Astrocyte (in vitro differentiated cells and primary cell): ENCODE data around the gene TSC22D1. TPM values are rescaled to one million over a fixed set of nuclear protein-coding genes. Genes with fewer than 3 reads are reported as not detected.

Experiments
- DNase-seq: peaks from one replicate; pipeline ENCODE4 v3.0.0-alpha.2; 2010; ENCODE audit warnings: low read depth
- FAIRE-seq: peaks from 2 replicates; lab custom pipeline; 2011; peaks lifted over from hg19 to GRCh38; lab: Jason Lieb, UNC
- H2AFZ ChIP-seq: 2 replicates; pipeline ENCODE4 v1.6.0; 2012; ENCODE audit warnings: low read depth, low read length, inconsistent platforms
- H3K27ac ChIP-seq: 2 replicates; pipeline ENCODE4 v1.5.1; 2011; ENCODE audit warnings: low read depth, low read length, inconsistent platforms
- H3K27me3 ChIP-seq: 2 replicates; pipeline ENCODE4 v1.6.0; 2011; ENCODE audit warnings: low read length, inconsistent platforms; ENCODE audit not compliant: insufficient read depth
- H3K36me3 ChIP-seq: 2 replicates; pipeline ENCODE4 v1.5.1; 2011; ENCODE audit warnings: low read length, inconsistent platforms; ENCODE audit not compliant: insufficient read depth
- H3K4me1 ChIP-seq: 2 replicates; pipeline ENCODE4 v1.5.1; 2011; ENCODE audit warnings: low read length, inconsistent platforms; ENCODE audit not compliant: insufficient read depth
- H3K4me2 ChIP-seq: 2 replicates; pipeline ENCODE4 v1.6.0; 2012; ENCODE audit warnings: low read length, inconsistent platforms
- H3K4me3 ChIP-seq: 2 replicates; pipeline ENCODE4 v1.5.1; 2011; ENCODE audit warnings: low read depth, mild to moderate bottlenecking, low read length, inconsistent platforms; ENCODE audit not compliant: insufficient read depth
- H3K79me2 ChIP-seq: 2 replicates; pipeline ENCODE4 v1.6.0; 2012; ENCODE audit warnings: mild to moderate bottlenecking, low read length, inconsistent platforms; ENCODE audit not compliant: insufficient read depth
- H3K9ac ChIP-seq: 2 replicates; pipeline ENCODE4 v1.6.0; 2012; ENCODE audit warnings: mild to moderate bottlenecking, low read length, inconsistent platforms
- H3K9me3 ChIP-seq: 2 replicates; pipeline ENCODE4 v1.5.1; 2012; ENCODE audit warnings: low read depth, mild to moderate bottlenecking, low read length, inconsistent platforms; ENCODE audit not compliant: insufficient read depth
- H4K20me1 ChIP-seq: 2 replicates; pipeline ENCODE4 v1.6.0; 2012; ENCODE audit warnings: low read length, inconsistent platforms; ENCODE audit not compliant: insufficient read depth
- H3K27ac Mint-ChIP-seq: one replicate; pipeline ENCODE4 v1.8.0; 2021; ENCODE audit warnings: mild to moderate bottlenecking, mixed read lengths; ENCODE audit not compliant: unreplicated experiment
- H3K27me3 Mint-ChIP-seq: one replicate; pipeline ENCODE4 v1.8.0; 2021; ENCODE audit warnings: low read depth, mixed read lengths; ENCODE audit not compliant: unreplicated experiment
- H3K36me3 Mint-ChIP-seq: one replicate; pipeline ENCODE4 v1.8.0; 2021; ENCODE audit warnings: low read depth, mixed read lengths; ENCODE audit not compliant: unreplicated experiment
- H3K4me1 Mint-ChIP-seq: one replicate; pipeline ENCODE4 v1.8.0; 2021; ENCODE audit warnings: low read depth, mixed read lengths; ENCODE audit not compliant: unreplicated experiment
- H3K4me3 Mint-ChIP-seq: one replicate; pipeline ENCODE4 v1.8.0; 2021; ENCODE audit warnings: mild to moderate bottlenecking, moderate library complexity, mixed read lengths; ENCODE audit not compliant: unreplicated experiment
- H3K9me3 Mint-ChIP-seq: one replicate; pipeline ENCODE4 v1.8.0; 2021; ENCODE audit warnings: mild to moderate bottlenecking, mixed read lengths; ENCODE audit not compliant: unreplicated experiment
- CTCF ChIP-seq: IDR thresholded peaks from 2 replicates; pipeline ENCODE4 v1.5.1; 2011; ENCODE audit warnings: low read depth, mild to moderate bottlenecking, inconsistent platforms, low read length, moderate library complexity; ENCODE audit not compliant: insufficient read depth
- EZH2 ChIP-seq: IDR thresholded peaks from 2 replicates; pipeline ENCODE4 v1.6.1; 2012; ENCODE audit warnings: mild to moderate bottlenecking, low read length, inconsistent platforms; ENCODE audit not compliant: insufficient read depth
- total RNA-seq: library from RNA; stranded (reverse); gene quantifications from 2 replicates; pipeline ENCODE4 v1.2.1, GENCODE V29; 2021

Gene TSC22D1
- total RNA-seq, 1 donor from 2014 or later, result 96.2 TPM

- H3K4me1 ChIP-seq, result peaks cover 12% of the 10 kb centered on the region
- Mint-ChIP-seq H3K9me3 (peaks cover 2% of the 10 kb centered on the region), H3K36me3 (no peaks in the 10 kb centered on the region), H3K4me3 (no peak overlapping the region), H3K27ac (no peak overlapping the region), H3K4me1 (peaks cover 23% of the 10 kb centered on the region), H3K27me3 (no peaks in the 10 kb centered on the region)
- H3K4me3 ChIP-seq, result no peak overlapping the region
- H3K27ac ChIP-seq, result no peak overlapping the region
- DNase-seq (no peak), FAIRE-seq (no peak)
- no peaks in the 10 kb centered on the region for H3K9me3 ChIP-seq
- no peak overlapping the region for H2AFZ ChIP-seq
- no peaks in the 10 kb centered on the region for H3K79me2 ChIP-seq
- no peaks in the 10 kb centered on the region for H4K20me1 ChIP-seq
- no peak overlapping the region for H3K9ac ChIP-seq
- H3K36me3 ChIP-seq, result no peaks in the 10 kb centered on the region
- H3K4me2 ChIP-seq, result no peak overlapping the region
- TF ChIP-seq CTCF (no peak), EZH2 (no peak)
- H3K27me3 ChIP-seq, result no peaks in the 10 kb centered on the region
Measured at GRCh38 chr13:44383945-44384344, 192.2 kb downstream of the TSC22D1 start.

- FAIRE-seq (no peak), DNase-seq (no peak)
- H2AFZ ChIP-seq, result no peak overlapping the region
- no peak overlapping the region for H3K4me3 Mint-ChIP-seq
- H3K79me2 ChIP-seq, result no peaks in the 10 kb centered on the region
- H3K27me3 Mint-ChIP-seq, result no peaks in the 10 kb centered on the region
- no peak overlapping the region for H3K9ac ChIP-seq
- peaks cover 2% of the 10 kb centered on the region for H3K9me3 Mint-ChIP-seq
- H3K4me1 ChIP-seq, result peaks cover 12% of the 10 kb centered on the region
- no peaks in the 10 kb centered on the region for H4K20me1 ChIP-seq
- TF ChIP-seq CTCF, result no peak
- TF ChIP-seq EZH2, result no peak
- H3K27ac Mint-ChIP-seq, result no peak overlapping the region
- no peak overlapping the region for H3K27ac ChIP-seq
- H3K9me3 ChIP-seq, result no peaks in the 10 kb centered on the region
- peaks cover 16% of the 10 kb centered on the region for H3K4me1 Mint-ChIP-seq
- H3K27me3 ChIP-seq, result no peaks in the 10 kb centered on the region
- no peak overlapping the region for H3K4me3 ChIP-seq
- no peak overlapping the region for H3K4me2 ChIP-seq
- no peaks in the 10 kb centered on the region for H3K36me3 Mint-ChIP-seq
- no peaks in the 10 kb centered on the region for H3K36me3 ChIP-seq
Measured at GRCh38 chr13:44382635-44383145, 193.4 kb downstream of the TSC22D1 start.

Other genes with a start within 250 kb of the TSC22D1 start
- gene SERP2, start 202.5 kb downstream of the TSC22D1 start, total RNA-seq, result 2.4 and 3.5 TPM in 2 replicates